Neural progenitor cell (in vitro differentiated cells): ENCODE measurements around the gene SIGLEC5.

Experiments
- CTCF ChIP-seq: fragments of 200-600 bp; sonication (generic); IDR thresholded peaks from 2 replicates; pipeline ENCODE4 v1.5.1; 2017; ENCODE audit warnings: antibody characterized with exemption, mild to moderate bottlenecking
- EZH2 ChIP-seq: fragments of 200-600 bp; sonication (generic); IDR thresholded peaks from 2 replicates; pipeline ENCODE4 v1.6.1; 2017; ENCODE audit warnings: antibody characterized with exemption, mild to moderate bottlenecking, moderate library complexity

DNA sequence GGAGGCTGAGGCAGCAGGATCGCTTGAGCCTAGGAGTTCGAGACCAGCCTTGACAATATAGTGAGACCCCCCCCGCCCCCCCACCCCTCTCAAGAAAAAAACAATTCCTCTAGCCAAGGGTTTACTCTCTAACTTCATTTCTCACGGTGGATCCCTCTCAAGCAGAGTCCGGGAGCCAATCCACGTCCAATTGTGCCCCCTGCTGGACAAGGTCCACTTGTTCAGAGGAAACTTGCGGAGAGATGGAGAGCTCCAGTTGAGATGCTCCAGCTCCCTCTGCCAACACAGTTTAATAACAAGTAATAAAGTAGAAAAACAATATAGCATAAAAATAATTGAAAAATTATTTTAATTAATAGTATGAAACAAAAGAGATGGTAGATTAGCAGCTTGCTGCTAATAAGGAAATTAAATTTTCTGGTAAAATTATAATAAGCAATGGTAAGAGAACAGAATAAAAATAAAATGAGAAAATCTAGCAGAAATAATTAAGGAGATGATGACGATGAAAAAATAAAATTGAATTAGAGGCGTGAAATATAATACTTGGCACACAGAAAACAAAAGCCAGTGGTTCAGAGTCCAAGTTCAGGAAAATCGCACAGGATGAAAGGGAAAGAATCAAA is 30.9 kb upstream of the SIGLEC5 start:
- TF ChIP-seq CTCF, result peak; percentile 74
- TF ChIP-seq EZH2, result no peak
